IPS-NIHi11 (cell line): ENCODE results near the gene EGLN3.

Source experiments
- DNase-seq: peaks from one replicate; pipeline ENCODE4 v3.0.0; 2012; ENCODE audit warnings: mixed read lengths, low spot score

Gene EGLN3

DNA sequence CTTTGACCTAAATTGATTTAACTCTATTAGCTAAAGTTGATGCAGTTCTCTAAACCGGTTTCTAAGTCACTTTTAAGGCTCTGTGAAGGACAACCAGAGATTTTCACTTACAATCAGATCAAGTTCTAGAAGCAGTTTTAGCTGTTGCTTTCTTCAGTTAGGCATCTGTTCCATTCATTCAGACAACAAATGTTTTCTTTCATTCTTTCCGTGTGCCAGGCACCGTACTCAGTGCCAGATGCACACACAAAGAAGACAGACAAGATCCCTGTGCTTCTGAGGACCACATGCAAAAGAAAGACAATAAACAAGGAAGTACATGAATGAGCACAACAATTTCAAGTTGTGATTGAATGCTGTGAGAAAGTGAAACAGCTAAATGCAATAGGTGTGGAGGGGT is 11.1 kb upstream of the EGLN3 start:
- no peak for DNase-seq

DNA sequence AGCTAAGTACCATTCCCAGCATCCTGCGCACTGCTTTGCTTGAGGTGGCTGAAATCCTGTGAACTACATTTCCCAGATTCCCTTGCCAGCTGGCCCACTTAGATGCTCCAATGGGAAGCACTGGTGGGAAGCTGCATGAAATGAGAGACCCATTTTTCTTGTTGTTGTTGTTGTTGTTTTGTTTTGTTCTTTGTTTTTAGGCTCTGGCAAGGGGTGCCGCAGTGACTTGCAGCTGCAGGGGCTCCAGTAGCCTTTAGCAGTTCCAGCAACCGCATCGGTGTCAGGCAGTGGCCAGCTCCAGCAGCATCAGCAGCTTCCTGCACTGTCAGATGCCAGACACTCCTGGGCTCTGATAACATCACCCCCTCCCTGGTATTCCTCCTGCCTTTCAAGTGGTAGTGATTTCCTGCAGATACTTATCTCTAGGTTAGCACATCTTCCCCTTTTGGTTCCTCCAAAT is 8.8 kb upstream of the EGLN3 start:
- DNase-seq, result peak; percentile 46

DNA sequence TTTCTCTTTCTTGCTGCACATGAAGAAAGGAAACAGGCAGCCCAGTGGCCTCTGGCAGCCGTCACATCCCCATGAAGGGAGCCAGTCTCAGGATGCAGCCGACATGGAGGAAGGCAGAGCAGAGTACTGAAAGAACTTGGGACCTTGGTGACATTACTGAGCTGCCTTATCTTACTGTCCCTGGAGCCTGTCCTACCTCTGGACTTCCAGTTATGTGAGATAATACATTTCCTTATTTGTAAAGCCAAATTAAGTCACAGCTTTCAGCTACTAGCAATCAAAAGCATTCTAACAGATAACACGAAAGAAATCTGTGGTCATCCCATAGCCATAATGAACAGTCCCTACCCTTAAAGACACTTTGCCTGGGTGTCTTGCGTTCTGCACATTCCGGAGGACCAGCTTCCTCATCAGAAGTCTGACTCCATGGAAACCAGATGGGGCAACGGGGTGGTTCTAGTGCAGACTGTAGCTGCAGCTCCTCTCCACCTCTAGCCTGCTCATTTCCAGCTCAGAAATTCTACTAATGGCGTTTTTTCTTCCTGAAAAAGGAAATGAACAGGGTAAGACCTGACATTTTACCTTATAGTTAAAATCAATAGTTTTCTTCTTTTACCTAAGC is 7.8 kb upstream of the EGLN3 start:
- DNase-seq, result no peak

DNA sequence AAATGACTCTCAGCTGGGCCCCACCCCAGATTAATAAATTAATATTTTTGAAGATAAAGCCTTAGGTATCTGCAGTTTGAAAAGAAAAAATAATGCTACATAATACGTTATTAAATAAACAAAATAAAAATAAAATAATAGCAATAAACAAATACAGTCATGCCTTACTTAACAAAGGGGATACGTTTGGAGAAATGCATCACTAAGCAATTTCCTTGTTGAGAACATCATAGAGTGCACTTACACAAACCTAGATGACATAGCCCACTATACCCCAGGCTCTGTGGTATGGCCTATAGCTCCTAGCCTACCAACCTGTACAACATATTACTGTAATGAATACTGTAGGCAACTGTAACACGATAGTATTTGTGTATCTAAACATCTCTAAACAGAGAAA is 7.1 kb upstream of the EGLN3 start:
- DNase-seq, result no peak

DNA sequence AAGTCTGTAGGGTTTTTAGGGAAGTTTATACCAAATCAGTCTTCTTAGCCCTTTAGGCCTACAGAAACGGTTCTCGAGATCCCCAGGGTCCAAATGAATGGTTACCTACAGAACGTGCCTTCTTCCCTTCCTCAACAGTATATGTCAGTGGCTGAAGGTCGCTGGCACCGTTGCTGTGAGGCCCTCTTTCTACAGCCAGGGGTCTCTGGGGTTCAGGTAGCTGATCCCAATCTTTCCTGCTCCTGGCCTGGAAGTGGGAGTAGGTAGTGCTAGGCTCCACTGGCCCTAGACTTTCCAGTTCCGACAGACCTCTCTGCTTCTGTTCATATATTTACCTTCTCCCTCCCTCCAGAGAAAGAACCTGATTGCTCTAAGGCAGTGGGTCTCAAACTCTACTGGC is 6.4 kb upstream of the EGLN3 start:
- DNase-seq, result no peak

DNA sequence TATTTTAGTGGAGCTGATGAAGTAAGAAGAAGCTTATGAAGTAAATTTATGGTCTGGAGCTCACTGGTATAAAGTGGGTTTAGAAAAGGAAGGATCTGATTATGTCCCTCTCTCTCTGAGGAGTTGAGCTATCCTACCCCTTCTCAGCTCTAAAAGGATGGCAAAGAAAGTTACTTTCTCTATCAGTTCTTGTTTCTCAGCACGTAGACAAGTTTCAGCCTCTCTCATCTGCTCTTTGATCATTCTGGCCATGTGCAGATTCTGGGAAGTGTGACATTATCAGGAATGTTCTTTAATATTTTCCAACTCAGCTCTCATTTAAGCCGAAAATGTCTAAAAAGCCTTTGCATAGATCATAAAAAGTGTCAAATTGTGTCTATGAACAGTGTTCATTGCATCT is 5.8 kb upstream of the EGLN3 start:
- no peak for DNase-seq

DNA sequence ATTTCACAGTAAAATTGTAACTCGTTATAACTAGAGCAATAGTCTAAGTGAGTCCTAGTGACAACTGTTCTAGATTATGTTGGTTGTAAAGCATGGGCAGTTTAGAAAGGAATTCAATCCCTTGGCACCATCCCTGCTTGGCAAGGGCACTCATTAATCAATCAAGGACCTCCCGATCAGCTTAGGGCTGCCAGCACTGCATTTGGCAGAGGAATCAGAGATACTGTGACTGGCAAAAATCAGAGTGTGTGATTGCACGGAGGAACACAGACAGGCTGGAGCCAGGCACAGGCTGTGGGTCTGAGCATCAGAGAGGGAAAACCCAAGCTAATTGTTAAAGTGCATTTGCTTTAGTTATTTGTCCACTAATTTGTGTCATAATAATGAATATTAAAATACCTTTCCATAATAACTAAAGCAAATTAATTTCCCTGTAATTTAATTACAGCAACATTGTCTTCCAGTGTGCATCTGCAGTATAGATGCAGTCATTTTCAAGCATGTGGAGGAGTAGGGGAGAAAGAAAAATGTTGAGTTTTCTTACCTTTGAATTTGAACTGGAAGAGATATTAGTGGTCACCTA is 3.2 kb upstream of the EGLN3 start:
- DNase-seq, result no peak

DNA sequence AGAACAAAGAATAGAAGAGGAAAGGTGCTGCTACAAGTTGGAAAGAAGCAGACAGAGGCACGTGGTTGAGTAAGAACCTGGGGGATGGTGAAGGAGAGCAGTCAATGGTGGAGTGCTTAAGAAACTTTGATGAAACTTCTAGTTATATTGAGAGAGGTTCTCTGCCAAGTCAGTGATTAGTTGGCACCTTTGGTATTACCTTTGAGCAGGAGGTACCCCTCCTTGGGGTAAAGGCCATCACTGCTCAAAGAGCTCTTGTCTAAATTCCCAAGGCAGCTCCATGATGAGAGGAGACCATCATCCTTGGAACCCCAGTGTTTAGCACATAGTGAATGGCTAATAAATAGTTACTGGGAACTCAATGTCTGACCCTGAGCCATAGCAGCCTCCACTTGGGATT is 1.7 kb upstream of the EGLN3 start:
- DNase-seq, result no peak

DNA sequence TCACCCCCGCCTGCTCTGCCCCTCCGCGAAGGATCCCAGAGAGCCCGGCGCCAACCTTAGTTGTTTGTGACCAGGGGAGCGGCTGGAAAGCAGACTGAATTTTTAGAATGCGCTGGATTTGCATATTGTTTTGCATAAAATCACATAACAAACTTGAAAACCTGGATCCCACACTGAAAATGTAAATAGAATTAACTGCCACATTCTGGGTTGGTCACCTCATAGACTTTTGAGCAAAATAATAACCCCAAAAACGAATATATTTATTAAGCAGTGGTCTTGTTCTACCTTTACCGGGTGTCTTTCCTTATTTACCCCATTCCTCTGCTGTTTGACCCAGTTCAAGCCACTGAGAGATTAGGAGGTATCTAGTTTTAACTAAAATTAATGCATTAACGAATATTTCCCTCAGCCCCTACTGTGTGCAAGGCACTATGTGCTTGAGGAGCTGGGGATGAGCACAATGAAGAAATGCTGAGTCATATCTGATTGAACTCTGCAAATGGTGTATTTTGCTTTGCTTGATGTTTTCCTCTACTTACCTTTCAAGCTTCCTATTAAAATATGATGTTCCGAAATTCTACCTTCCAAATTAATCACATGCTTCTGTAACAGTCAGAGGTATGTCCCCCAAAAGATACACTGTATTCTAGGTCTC is 438 bp upstream of the EGLN3 start:
- DNase-seq, result no peak

DNA sequence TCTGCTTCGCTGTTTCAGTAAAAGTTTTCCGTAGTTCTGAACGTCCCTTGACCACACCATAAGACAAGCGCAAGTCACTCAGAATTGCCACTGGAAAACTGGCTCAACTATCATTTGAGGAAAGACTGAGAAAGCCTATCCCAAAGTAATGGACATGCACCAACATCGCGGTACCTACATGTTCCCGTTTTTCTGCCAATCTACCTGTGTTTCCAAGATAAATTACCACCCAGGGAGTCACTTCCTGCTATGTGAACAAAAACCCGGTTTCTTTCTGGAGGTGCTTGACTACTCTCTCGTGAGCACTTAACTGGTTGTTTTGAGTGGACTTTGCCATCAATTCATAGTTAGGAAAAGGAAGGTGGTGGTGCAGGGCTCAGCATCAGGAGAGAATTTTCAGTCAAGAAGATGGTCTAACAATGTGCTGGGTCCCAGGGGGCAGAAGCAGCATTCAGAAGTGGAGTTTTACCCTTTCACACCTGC is 1.4 kb downstream of the EGLN3 start:
- DNase-seq, result no peak

DNA sequence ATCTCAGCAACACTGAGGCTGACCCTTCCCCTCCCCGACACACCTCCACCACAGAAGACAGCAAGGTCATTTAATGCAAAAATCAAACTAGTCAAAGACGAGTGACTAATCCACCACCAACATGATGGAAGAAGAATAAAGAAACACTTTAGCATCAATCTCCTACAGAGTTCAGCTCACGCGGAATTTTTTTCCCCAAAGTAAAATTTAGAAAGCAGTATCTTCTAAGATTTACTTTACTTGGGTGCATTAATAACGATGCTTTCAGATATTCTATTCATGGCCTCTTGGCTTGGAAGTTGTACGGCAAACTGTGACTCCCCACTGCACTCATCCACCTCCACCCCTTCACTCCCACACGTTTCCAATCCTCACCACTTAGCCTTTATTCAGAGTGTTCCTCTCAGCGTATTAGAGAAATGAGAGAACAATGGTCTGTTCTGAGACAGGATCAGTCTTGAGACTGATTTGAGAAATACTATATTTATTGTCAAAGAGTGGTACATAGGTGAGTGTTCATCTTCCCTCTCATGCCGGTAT is 1.9 kb downstream of the EGLN3 start:
- DNase-seq, result no peak

DNA sequence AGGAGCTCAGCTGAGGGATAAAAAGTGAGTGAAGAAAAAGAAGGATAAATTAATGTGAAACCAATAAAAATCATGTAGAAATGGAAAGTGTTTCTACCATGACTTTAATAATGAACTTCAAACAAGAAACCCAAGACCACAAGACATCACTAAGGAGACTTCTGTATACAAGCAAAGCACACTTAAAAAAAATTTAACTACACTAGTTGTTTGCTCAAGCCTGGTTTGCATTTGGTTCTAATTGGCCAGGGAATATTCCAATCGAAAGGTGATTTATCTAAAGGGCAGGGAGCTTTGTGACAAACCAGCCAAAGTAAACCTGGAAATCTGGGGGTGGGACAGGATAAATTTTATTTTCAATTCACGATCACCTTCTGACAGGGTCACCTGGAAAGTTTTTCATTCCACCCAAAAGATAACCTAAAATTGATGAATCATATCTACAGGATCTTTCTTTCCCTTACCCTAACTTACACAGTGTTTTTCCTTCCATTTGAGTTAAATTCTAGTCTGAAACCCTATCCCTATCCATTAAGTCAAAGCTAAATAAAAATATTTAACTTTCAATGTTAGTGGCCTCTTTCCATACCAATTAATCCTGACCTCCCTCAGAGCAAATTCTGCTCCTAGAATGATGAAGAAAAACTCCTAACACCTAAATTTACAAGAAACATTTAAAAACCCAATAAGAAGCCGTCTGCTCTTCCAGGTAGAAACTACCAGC is 2.6 kb downstream of the EGLN3 start:
- no peak for DNase-seq

DNA sequence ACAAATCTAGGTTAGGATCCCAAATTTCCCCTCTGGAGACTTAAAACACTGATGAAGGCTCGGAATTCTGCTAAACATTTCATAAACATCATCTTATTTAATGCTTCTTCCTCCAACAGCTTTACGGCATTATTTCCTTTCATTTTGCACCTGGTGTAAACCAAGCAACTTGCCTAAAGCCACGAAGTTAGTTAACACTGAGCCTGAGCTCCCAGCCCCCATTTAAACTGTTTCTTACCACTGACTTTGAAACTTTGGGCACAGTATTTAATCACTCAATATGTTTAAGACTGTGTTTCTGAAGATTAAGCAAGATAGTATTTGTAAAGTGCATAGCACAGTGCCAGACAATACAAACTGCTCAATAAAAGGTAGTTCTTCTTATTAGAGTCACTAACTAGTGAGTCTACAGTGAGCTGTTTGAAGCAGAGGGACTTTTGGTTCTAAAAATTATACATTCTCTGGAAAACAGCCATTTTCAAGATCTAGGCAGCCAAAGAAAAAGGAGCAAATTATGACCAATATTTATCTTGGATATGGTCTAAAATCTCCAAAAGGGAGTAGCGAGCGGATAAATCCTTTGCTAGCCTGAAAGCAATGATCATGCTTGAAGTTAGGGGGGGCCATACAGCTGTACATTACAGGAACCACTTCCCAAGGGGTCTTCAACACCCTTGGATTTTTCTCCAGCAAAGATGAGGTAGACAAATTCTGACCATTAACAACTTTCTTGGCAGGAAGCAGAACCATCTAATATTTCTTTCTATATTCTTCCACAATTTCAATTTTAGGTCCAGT is 4.0 kb downstream of the EGLN3 start:
- no peak for DNase-seq

DNA sequence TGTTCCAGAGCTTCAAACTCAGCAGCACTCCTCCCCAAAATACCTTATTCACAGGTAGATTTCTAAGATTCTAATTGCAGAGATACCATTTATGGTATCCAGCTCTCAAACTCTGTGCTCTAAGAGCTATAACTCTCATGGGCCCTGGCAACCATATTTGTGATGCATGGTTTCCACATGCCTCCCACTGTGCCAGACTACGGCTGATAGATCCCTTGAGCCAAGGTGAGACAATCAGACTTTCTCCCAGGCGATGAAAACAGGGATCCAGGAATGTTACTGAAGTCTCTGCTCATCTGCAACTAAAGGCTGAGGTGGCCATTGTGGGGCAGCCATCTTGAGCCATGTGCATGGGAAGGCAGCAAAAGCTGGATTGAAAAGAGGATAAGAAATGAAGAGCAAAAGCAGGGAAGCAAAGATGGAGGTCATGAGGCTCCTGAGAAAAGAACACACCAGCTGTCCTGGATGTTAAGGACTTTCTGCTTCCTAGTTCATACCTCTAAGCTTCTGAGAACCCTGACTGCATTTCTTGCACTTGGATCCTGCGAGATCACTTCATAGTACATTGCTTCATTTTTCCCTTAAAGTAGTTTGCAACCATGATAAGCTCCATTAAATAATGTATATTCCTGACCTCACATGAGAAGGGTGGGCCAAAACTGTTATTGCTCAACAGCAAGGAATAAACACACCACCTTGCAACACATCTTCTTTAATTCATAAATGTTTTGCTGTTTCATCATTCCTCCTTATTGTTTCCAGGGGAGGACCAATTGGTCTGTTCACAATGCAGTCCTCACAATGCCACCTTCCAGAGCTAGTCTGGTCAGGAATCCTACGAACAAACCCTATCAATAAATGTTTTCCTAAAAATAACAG is 5.4 kb downstream of the EGLN3 start:
- no peak for DNase-seq

DNA sequence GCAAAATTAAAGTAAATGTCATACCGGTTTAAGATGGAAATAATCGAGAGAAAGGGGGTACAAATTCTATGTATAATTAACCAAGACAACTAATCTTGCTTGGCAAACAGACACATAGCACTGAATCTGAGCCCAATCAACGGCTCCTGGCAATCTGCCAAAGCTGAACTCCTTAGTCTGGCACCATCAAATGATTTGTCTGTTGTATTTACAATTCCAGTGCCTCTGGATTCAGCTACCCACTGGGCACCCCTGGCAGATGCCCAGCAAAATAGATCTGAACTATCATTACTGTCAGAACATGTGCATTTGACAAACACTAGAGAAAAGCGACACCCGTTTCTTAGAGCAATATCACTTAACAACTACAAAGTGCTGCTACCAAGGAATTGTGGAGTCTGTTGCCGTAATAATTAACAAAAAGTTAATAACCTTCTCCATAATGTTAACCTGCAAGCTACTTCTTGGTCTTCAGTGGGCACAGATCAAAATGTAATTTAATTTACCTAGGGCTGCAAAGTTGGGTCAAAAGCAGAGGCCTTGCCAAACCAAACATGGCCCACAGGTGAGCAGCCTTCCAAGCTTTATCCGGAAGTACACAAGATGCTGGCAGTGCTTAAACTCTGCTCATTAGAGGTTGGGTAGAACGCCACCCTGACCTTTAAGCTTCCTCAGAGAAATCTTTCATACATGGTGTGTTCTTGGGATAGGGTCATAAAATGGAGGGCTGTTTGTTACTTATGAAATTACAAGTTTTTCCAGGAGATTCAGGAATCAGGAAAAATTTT is 7.6 kb downstream of the EGLN3 start:
- no peak for DNase-seq

DNA sequence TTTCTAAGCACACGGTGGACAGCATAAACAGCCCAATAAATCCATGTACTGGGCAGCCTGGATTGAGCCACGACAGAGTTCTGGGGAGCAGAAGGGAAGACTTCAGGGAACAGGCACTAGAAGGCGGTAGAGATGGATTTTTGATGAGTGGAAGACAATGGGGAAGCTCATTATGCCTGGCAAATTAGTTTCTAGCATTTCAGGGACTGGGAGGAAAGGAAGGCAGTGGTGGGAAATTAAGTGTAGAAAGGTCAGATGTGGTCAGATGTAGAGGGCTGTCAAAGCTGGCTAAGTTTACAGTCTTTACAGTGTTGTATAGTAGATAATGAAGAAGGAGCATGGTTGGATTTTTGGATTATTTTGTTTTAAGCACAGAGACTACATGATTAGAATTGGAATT is 9.2 kb downstream of the EGLN3 start:
- DNase-seq, result no peak

DNA sequence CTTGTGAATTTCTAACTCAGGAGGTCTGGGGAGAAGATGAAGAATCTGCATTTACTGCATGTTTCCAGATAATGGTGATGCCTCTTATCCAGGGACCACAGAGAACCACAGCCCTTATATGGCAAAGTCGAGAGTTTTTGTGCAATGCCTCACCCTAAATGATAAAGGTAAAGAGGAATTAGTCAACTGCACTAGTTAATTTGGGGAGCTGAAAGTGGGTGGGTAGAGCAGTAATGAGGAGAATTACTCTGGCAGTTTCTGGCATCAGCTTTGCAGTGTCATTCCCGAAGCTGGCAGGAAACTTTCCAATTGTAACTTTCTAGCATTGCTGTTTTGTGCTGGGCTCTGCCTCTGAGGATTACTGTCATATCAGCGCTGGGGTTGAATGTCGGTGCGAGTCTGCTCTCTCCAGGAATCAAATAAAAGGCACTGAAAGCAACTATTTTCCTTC is 10.3 kb downstream of the EGLN3 start:
- DNase-seq, result no peak

DNA sequence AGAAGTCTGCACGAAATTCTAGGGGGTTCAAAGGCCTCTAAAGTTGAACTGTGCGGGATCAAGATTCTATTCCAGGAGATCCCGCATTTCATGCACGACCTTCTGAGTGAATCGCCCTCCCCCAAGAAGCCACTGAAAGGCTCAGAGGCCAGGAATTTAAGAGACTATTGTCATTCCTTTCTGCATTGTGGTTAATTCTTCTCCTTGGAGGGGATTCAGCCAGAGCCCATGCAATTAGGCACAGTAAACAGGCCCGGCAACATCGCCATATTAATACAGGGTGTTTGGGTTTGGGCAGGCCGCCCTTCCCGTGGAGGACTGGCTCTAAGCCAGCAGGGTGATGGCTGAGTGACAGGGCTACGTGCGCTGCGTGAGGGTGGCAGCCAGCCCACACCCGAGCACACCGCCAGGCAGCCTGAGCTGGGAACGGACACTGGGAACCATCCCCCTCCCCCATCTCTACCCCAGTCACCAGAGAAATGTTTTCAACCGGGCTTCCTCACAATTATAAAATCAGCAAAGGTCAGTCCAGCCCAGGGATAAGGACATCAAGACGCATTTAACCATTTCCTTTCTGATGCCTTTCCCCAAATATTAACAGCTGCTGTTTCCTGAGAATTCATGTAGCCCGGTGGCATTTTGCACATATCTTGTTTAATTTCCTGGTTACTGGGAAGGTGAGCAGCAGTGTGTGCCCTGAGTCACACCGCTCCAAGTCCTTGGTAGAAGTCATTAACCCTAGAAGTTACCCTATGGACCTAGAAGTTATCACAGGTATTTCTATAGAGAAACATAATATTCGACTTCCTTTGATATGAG is 12.5 kb downstream of the EGLN3 start:
- DNase-seq, result peak; percentile 53

DNA sequence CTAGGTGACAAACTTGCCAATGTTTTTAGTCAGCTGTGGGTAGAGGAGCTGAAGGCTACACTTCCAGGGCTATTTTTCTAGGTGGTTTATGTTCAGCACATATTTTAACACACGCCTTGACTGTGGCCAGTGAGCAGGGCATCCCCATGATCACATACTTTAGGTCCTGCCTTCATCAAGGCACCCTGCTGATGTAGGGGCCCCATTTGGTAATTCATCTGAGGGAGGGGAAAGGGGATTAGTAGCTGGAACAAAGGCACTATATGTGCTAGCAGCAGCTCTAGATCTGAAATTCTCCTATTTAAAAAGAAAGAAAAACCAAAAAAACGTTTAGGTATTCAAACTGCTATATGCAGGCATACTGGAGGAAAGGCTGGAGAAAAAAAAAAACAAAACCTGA is 14.5 kb downstream of the EGLN3 start:
- no peak for DNase-seq
